DND-41 (cell line): ENCODE measurements around the gene HLF.

ENCODE experiments used
- EZH2 ChIP-seq: IDR thresholded peaks from 3 replicates; pipeline ENCODE4 v1.6.1; 2012; ENCODE audit warnings: borderline replicate concordance, low read depth, mild to moderate bottlenecking, moderate library complexity, low read length, inconsistent platforms; ENCODE audit not compliant: severe bottlenecking
- TF ChIP-seq, protein P1 (sequence below): IDR thresholded peaks from 2 replicates; pipeline ENCODE4 v1.5.1; 2012; ENCODE audit warnings: borderline replicate concordance, low read length, moderate library complexity, mild to moderate bottlenecking; ENCODE audit not compliant: poor library complexity, severe bottlenecking; ENCODE audit errors: extremely low read depth

DNA sequence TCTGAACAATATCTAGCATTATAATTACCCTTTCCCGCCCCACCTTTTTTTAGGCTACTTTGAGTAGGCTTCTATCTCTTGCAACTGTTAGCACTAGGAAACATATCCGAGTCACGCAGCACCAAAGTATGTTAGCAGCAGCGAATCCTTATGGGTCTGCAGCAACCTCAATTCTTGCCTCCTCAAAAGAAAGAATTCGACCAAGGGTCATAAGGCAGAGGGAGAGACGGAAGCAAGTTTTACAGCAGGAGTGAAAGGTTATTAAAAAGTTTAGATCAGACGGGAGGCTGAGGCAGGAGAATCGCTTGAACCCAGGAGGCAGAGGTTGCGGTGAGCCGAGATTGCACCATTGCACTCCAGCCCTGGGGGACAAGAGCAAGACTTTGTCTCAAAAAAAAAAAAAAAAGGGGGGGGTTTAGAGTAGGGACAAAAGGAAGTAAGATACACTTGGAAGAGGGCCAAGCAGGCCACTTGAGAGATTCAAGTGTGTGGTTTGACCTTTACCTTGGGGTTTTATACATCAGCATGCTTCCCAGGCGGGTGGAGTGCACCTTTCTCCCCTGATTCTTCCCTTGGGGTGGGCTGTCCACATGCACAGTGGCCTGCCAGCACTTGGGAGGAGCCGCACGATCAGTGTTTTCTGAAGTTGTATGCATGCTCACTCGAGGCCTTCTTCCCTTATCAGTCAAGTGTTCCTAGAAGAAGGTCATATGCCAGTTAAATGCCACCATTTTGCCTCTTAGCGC is 67.7 kb downstream of the HLF start:
- TF ChIP-seq, protein P1, sequence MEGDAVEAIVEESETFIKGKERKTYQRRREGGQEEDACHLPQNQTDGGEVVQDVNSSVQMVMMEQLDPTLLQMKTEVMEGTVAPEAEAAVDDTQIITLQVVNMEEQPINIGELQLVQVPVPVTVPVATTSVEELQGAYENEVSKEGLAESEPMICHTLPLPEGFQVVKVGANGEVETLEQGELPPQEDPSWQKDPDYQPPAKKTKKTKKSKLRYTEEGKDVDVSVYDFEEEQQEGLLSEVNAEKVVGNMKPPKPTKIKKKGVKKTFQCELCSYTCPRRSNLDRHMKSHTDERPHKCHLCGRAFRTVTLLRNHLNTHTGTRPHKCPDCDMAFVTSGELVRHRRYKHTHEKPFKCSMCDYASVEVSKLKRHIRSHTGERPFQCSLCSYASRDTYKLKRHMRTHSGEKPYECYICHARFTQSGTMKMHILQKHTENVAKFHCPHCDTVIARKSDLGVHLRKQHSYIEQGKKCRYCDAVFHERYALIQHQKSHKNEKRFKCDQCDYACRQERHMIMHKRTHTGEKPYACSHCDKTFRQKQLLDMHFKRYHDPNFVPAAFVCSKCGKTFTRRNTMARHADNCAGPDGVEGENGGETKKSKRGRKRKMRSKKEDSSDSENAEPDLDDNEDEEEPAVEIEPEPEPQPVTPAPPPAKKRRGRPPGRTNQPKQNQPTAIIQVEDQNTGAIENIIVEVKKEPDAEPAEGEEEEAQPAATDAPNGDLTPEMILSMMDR = no peak
- TF ChIP-seq EZH2 = no peak
